Measurements from ENCODE around the gene DAW1.

DNA sequence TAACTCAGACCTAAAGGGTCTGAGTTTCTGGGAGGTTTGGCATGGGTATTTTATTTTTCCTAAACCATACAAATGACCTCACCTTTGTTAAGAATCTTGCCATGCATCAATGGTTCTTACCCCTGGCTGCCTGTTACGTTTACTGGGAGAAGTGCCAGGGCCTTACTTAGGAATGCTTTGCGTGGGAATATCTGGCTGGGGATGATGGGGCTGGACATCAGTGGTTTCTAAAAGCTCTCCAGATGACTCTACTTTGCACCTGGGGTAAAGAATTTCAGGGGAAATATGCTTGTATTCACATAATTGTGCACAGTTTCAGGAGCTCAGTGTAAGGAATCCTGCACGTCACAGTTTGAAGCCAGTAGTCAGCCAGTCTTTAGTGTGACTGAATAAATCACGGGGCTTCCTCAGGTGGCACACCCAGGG, 18.2 kb upstream of the DAW1 start:
- TF ChIP-seq EZH2phosphoT487 (IDR thresholded peaks at IDR 0.05; ENCODE audit: insufficient read depth, low read depth) = no peak
- TF ChIP-seq EZH2 (IDR thresholded peaks at IDR 0.05; ENCODE audit: insufficient read depth, poor library complexity, severe bottlenecking) = no peak

Data from GM23248 (cell line).